ENCODE measurements around the gene PEX1.

Gene PEX1

GRCh38 chr7:92520024-92520423 is 8.3 kb downstream of the PEX1 start:
- TF ChIP-seq POLR2A (IDR thresholded peaks at IDR 0.05; ENCODE audit: extremely low read depth, insufficient read length) (no peak), MYC (IDR thresholded peaks at IDR 0.05; ENCODE audit: low read depth, low read length) (no peak)
- TF ChIP-seq, protein P1, sequence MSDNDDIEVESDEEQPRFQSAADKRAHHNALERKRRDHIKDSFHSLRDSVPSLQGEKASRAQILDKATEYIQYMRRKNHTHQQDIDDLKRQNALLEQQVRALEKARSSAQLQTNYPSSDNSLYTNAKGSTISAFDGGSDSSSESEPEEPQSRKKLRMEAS (IDR thresholded peaks at IDR 0.05; ENCODE audit: low read depth, low read length), result no peak
- TF ChIP-seq, protein P2, sequence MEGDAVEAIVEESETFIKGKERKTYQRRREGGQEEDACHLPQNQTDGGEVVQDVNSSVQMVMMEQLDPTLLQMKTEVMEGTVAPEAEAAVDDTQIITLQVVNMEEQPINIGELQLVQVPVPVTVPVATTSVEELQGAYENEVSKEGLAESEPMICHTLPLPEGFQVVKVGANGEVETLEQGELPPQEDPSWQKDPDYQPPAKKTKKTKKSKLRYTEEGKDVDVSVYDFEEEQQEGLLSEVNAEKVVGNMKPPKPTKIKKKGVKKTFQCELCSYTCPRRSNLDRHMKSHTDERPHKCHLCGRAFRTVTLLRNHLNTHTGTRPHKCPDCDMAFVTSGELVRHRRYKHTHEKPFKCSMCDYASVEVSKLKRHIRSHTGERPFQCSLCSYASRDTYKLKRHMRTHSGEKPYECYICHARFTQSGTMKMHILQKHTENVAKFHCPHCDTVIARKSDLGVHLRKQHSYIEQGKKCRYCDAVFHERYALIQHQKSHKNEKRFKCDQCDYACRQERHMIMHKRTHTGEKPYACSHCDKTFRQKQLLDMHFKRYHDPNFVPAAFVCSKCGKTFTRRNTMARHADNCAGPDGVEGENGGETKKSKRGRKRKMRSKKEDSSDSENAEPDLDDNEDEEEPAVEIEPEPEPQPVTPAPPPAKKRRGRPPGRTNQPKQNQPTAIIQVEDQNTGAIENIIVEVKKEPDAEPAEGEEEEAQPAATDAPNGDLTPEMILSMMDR (IDR thresholded peaks at IDR 0.05; ENCODE audit: low read depth, low read length), result no peak
- H3K4me3 ChIP-seq (ENCODE audit: low read depth, low read length), result no peak overlapping the region
- DNase-seq (ENCODE audit: low read depth), result peak; percentile 17

GRCh38 chr7:92517631-92518030 is 10.7 kb downstream of the PEX1 start:
- DNase-seq (ENCODE audit: low read depth), result no peak
- no peak overlapping the region for H3K4me3 ChIP-seq (ENCODE audit: low read depth, low read length)

GRCh38 chr7:92513167-92513902 is 15.0 kb downstream of the PEX1 start:
- TF ChIP-seq POLR2A (IDR thresholded peaks at IDR 0.05; ENCODE audit: extremely low read depth, insufficient read length), result no peak
- TF ChIP-seq, protein P1 (IDR thresholded peaks at IDR 0.05; ENCODE audit: low read depth, low read length), result no peak
- TF ChIP-seq, protein P2 (IDR thresholded peaks at IDR 0.05; ENCODE audit: low read depth, low read length), result no peak
- no peak for TF ChIP-seq MYC (IDR thresholded peaks at IDR 0.05; ENCODE audit: low read depth, low read length)
- no peak for DNase-seq (ENCODE audit: low read depth)

More at GRCh38 chr7:92517631-92518030, 10.7 kb downstream of the PEX1 start:
- TF ChIP-seq POLR2A (IDR thresholded peaks at IDR 0.05; ENCODE audit: extremely low read depth, insufficient read length), result no peak
- TF ChIP-seq, protein P2 (IDR thresholded peaks at IDR 0.05; ENCODE audit: low read depth, low read length), result no peak
- TF ChIP-seq MYC (IDR thresholded peaks at IDR 0.05; ENCODE audit: low read depth, low read length), result no peak
- TF ChIP-seq, protein P1 (IDR thresholded peaks at IDR 0.05; ENCODE audit: low read depth, low read length), result no peak

GRCh38 chr7:92508946-92509345 is 19.4 kb downstream of the PEX1 start:
- DNase-seq (ENCODE audit: low read depth), result no peak
- TF ChIP-seq MYC (IDR thresholded peaks at IDR 0.05; ENCODE audit: low read depth, low read length), result no peak
- TF ChIP-seq, protein P1 (IDR thresholded peaks at IDR 0.05; ENCODE audit: low read depth, low read length), result no peak
- TF ChIP-seq, protein P2 (IDR thresholded peaks at IDR 0.05; ENCODE audit: low read depth, low read length), result no peak
- no peak for TF ChIP-seq POLR2A (IDR thresholded peaks at IDR 0.05; ENCODE audit: extremely low read depth, insufficient read length)
- no peak overlapping the region for H3K4me3 ChIP-seq (ENCODE audit: low read depth, low read length)

More at GRCh38 chr7:92513167-92513902, 15.0 kb downstream of the PEX1 start:
- H3K4me3 ChIP-seq (ENCODE audit: low read depth, low read length), result no peak overlapping the region

- TF ChIP-seq POLR2A (IDR thresholded peaks at IDR 0.05; ENCODE audit: extremely low read depth, insufficient read length) (no peak), MYC (IDR thresholded peaks at IDR 0.05; ENCODE audit: low read depth, low read length) (no peak)
- TF ChIP-seq, protein P1 (IDR thresholded peaks at IDR 0.05; ENCODE audit: low read depth, low read length), result no peak
- TF ChIP-seq, protein P2 (IDR thresholded peaks at IDR 0.05; ENCODE audit: low read depth, low read length), result no peak
- no peak overlapping the region for H3K4me3 ChIP-seq (ENCODE audit: low read depth, low read length)
- DNase-seq (ENCODE audit: low read depth), result no peak
These were observed 22.0 kb downstream of the PEX1 start for GRCh38 chr7:92506363-92506762.
